Endothelial cell (in vitro differentiated cells): ENCODE data around the gene MIA. TPM values are rescaled to one million over a fixed set of nuclear protein-coding genes. Genes with fewer than 3 reads are reported as not detected.
"Not testable (repeated sequence)": the region's sequence is repeated elsewhere in the genome, so short reads cannot be mapped to it uniquely, and the experiment has no call there.

Source experiments
- DNase-seq: peaks from one replicate; pipeline ENCODE4 v3.0.0; 2021; ENCODE audit warnings: low spot score
- H3K27ac Mint-ChIP-seq: one replicate; pipeline ENCODE4 v1.8.0; 2021; ENCODE audit warnings: mixed read lengths, inconsistent platforms; ENCODE audit not compliant: unreplicated experiment
- H3K27me3 Mint-ChIP-seq: one replicate; pipeline ENCODE4 v1.8.0; 2021; ENCODE audit warnings: mild to moderate bottlenecking, moderate library complexity, mixed read lengths, inconsistent platforms; ENCODE audit not compliant: unreplicated experiment
- H3K36me3 Mint-ChIP-seq: one replicate; pipeline ENCODE4 v1.8.0; 2021; ENCODE audit warnings: mild to moderate bottlenecking, low read depth, mixed read lengths, inconsistent platforms; ENCODE audit not compliant: unreplicated experiment
- H3K4me1 Mint-ChIP-seq: one replicate; pipeline ENCODE4 v1.8.0; 2021; ENCODE audit warnings: mild to moderate bottlenecking, mixed read lengths, inconsistent platforms; ENCODE audit not compliant: unreplicated experiment
- H3K4me3 Mint-ChIP-seq: one replicate; pipeline ENCODE4 v1.8.0; 2021; ENCODE audit warnings: mild to moderate bottlenecking, mixed read lengths, inconsistent platforms; ENCODE audit not compliant: unreplicated experiment
- H3K9me3 Mint-ChIP-seq: one replicate; pipeline ENCODE4 v1.8.0; 2021; ENCODE audit warnings: mixed read lengths, inconsistent platforms; ENCODE audit not compliant: unreplicated experiment
- total RNA-seq: library from RNA; stranded (reverse); fragmentation: NEBNext Ultra II Directional; extraction: Animal tissue kit (Norgen Biotek cat#: 25700); gene quantifications from one replicate; pipeline ENCODE4 v1.2.1, GENCODE V29; 2021; ENCODE audit not compliant: unreplicated experiment
- TF ChIP-seq, protein P1 (sequence below): fragments of 200-600 bp; sonication (generic); IDR thresholded peaks from one replicate; pipeline ENCODE4 v1.5.0; 2021; ENCODE audit warnings: antibody characterized with exemption; ENCODE audit not compliant: unreplicated experiment

Gene MIA
- total RNA-seq, 1 donor from 2014 or later = not detected

DNA sequence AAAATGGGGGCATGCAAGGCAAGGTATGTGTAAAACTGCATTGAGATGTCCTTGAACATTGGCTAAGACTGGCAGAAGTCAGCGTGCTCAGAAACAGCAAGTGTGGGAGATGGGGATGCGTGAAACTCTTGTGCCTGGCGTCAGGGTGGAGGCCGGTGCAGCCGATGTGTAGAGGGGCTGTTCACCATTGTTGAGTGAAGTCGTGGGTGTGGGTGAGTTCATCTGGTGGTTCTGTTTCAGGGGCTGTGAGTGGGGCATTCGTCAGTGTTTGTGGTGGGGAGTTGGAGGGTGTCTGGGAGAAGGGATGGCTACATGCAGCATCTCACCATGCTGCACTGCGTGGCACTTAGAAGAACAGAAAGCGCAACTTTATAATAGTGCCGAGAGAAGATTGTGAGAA, 11.4 kb upstream of the MIA start:
- Mint-ChIP-seq H3K4me1 (peaks cover 43% of the 10 kb centered on the region), H3K27me3 (peaks cover 17% of the 10 kb centered on the region)

DNA sequence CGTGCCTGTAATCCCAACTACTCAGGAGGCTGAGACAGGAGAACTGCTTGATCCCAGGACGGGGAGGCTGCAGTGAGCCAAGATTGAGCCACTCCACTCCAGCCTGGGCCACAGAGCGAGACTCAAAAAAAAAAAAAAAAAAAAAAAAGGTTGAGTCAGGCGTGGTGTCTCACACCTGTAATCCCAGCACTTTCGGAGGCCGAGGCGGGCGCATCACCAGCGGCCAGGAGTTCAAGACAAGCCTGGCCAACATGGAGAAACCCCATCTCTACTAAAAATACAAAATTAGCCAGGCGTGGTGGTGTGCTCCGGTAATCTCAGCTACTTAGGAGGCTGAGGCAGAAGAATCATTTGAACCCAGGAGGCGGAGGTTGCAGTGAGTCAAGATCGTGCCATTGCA, 8.9 kb upstream of the MIA start:
- not testable (repeated sequence) for H3K4me3 Mint-ChIP-seq, H3K9me3 Mint-ChIP-seq, DNase-seq, H3K27ac Mint-ChIP-seq
- Mint-ChIP-seq H3K27me3 (peaks cover 15% of the 10 kb centered on the region), H3K36me3 (peaks cover 43% of the 10 kb centered on the region), H3K4me1 (peaks cover 30% of the 10 kb centered on the region)

More for the DNA sequence above, 11.4 kb upstream of the MIA start:
- Mint-ChIP-seq H3K36me3 (peaks cover 47% of the 10 kb centered on the region), H3K9me3 (no peaks in the 10 kb centered on the region), H3K27ac (peak overlapping the region; percentile 19), H3K4me3 (peak overlapping the region; percentile 3)
- TF ChIP-seq, protein P1, sequence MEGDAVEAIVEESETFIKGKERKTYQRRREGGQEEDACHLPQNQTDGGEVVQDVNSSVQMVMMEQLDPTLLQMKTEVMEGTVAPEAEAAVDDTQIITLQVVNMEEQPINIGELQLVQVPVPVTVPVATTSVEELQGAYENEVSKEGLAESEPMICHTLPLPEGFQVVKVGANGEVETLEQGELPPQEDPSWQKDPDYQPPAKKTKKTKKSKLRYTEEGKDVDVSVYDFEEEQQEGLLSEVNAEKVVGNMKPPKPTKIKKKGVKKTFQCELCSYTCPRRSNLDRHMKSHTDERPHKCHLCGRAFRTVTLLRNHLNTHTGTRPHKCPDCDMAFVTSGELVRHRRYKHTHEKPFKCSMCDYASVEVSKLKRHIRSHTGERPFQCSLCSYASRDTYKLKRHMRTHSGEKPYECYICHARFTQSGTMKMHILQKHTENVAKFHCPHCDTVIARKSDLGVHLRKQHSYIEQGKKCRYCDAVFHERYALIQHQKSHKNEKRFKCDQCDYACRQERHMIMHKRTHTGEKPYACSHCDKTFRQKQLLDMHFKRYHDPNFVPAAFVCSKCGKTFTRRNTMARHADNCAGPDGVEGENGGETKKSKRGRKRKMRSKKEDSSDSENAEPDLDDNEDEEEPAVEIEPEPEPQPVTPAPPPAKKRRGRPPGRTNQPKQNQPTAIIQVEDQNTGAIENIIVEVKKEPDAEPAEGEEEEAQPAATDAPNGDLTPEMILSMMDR = no peak
- no peak for DNase-seq

DNA sequence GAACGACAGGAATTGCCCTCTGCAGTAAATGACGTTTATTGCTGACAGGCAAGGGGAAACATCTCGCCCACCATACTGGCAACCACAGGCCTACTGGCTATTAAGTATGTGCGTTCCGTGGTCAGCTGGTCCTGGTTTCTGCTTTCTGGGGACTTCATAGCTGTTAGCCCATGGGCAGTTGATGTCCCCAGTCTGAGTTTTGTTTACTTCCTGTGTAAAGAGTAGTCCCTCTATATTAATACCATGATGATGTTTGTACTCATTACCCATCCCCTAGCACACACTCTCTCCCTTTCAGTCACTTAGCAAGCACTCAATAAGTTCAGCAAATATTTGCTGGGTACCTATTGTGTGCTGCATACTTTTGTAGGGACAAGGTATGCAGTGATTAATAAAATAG, 6.5 kb upstream of the MIA start:
- DNase-seq = no peak
- H3K4me1 Mint-ChIP-seq = peaks cover 17% of the 10 kb centered on the region
- H3K9me3 Mint-ChIP-seq = no peaks in the 10 kb centered on the region
- H3K27me3 Mint-ChIP-seq = peaks cover 5% of the 10 kb centered on the region
- peaks cover 33% of the 10 kb centered on the region for H3K36me3 Mint-ChIP-seq
- no peak overlapping the region for H3K4me3 Mint-ChIP-seq
- H3K27ac Mint-ChIP-seq = no peak overlapping the region
- TF ChIP-seq, protein P1 = no peak

DNA sequence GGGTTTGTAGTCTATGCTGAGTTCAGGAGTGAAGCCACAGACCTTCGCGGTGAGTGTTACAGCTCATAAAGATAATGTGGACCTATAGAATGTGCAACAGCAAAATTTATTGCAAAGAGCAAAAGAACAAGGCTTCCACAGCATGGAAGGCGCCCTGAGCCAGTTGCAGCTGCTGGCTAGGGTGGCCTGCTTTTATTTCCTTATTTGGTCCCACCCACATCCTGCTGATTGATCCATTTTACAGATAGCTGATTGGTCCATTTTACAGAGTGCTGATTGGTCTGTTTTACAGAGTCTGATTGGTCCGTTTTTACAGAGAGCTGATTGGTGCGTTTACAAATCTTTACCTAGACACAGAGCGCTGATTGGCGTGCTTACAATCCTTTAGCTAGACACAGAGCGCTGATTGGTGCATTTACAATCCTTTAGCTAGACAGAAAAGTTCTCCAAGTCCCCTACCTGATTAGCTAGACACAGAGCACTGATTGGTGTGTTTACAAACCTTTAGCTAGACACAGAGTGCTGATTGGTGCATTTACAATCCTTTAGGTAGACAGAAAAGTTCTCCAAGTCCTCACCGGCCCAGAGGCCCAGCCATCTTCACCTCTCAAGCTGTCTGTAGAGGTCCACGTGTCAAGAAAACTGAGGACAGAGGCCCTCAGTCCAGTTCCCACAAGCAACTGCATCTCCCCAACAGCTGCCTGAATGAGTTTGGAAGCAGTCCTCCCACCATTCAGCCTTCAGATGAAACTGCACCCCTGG, 4.0 kb upstream of the MIA start:
- peaks cover 15% of the 10 kb centered on the region for H3K36me3 Mint-ChIP-seq

DNA sequence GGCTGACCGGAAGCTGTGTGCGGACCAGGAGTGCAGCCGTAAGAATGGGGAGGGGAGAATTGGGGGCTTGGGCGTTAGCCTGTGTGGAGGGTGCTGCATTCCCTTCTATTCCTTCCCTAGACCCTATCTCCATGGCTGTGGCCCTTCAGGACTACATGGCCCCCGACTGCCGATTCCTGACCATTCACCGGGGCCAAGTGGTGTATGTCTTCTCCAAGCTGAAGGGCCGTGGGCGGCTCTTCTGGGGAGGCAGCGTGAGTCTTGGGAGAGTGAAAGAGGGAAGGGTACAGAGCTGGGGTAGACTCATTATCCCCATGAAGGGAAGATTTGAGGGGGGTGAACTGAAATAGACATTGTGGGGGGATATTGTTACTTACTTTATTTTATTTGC, 306 bp downstream of the MIA start:
- no peak for DNase-seq
- H3K36me3 Mint-ChIP-seq = peaks cover 11% of the 10 kb centered on the region
- peaks cover 3% of the 10 kb centered on the region for H3K27me3 Mint-ChIP-seq
- TF ChIP-seq, protein P1 = no peak
- H3K4me1 Mint-ChIP-seq = peaks cover 19% of the 10 kb centered on the region
- H3K4me3 Mint-ChIP-seq = peak overlapping the region; percentile 65
- no peaks in the 10 kb centered on the region for H3K9me3 Mint-ChIP-seq
- H3K27ac Mint-ChIP-seq = no peak overlapping the region

More for the DNA sequence above, 4.0 kb upstream of the MIA start:
- H3K4me3 Mint-ChIP-seq = peak overlapping the region; percentile 66
- H3K27me3 Mint-ChIP-seq, H3K4me1 Mint-ChIP-seq, H3K9me3 Mint-ChIP-seq, DNase-seq: not testable (repeated sequence)
- peak overlapping the region; percentile 54 for H3K27ac Mint-ChIP-seq

DNA sequence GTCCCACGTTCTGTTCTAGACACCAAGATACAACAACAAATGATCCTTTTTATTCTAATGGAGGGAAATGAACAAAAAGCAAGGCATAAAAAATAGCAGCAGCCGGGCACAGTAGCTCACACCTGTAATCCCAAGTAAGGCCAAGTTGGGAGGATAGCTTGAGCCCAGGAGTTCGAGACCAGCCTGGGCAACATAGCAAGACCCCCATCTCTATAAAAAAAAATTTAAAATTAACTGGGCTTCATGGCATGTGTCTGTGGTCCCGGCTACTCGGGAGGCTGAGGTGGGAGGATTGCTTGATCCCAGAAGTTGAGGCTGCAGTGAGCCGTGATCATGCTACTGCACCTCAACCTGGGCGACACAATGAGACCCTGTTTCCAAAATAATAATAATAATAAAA, 1.0 kb downstream of the MIA start:
- peak overlapping the region; percentile 76 for H3K27ac Mint-ChIP-seq
- H3K36me3 Mint-ChIP-seq = peaks cover 4% of the 10 kb centered on the region

More for the DNA sequence above, 1.0 kb downstream of the MIA start:
- TF ChIP-seq, protein P1 = no peak
- H3K27me3 Mint-ChIP-seq = peaks cover 4% of the 10 kb centered on the region
- H3K4me1 Mint-ChIP-seq = peaks cover 19% of the 10 kb centered on the region
- no peak for DNase-seq
- no peaks in the 10 kb centered on the region for H3K9me3 Mint-ChIP-seq
- peak overlapping the region; percentile 7 for H3K4me3 Mint-ChIP-seq
